ENCODE results near the gene FSTL1.

- no peak for TF ChIP-seq POLR2A (IDR thresholded peaks at IDR 0.05; ENCODE audit: low read length)
- no peak for TF ChIP-seq REST (IDR thresholded peaks at IDR 0.05)
- TF ChIP-seq CTCF (IDR thresholded peaks at IDR 0.05): no peak
Observed at GRCh38 chr3:120394347-120394746, 56.4 kb downstream of the FSTL1 start.
